SK-N-SH treated with all-trans-retinoic acid at 6 μM for 48 hours (cell line): Measurements from ENCODE around the gene DPP6.

Source experiments
- ARNTL ChIP-seq: fragments of 450-650 bp; formaldehyde crosslinking; IDR thresholded peaks from 2 replicates; pipeline ENCODE4 v1.5.0; 2020; ENCODE audit warnings: low read depth, mild to moderate bottlenecking, moderate library complexity, borderline replicate concordance
- CSDC2 ChIP-seq: fragments of 250-450 bp; sonication (Bioruptor Pico); IDR thresholded peaks from 2 replicates; pipeline ENCODE4 v1.5.0; 2020; ENCODE audit warnings: mild to moderate bottlenecking, moderate library complexity
- ESRRG ChIP-seq: fragments of 250-450 bp; sonication (Bioruptor Pico); IDR thresholded peaks from 2 replicates; pipeline ENCODE4 v1.6.1; 2021; ENCODE audit warnings: mild to moderate bottlenecking
- GLIS3 ChIP-seq: fragments of 250-450 bp; sonication (Bioruptor Pico); IDR thresholded peaks from 2 replicates; pipeline ENCODE4 v1.5.0; 2020; ENCODE audit warnings: mild to moderate bottlenecking, moderate library complexity
- ISL1 ChIP-seq: fragments of 250-450 bp; sonication (Bioruptor Pico); IDR thresholded peaks from 2 replicates; pipeline ENCODE4 v2.1.2; 2022; ENCODE audit warnings: mild to moderate bottlenecking, moderate library complexity
- PPARA ChIP-seq: fragments of 250-450 bp; sonication (Bioruptor Pico); IDR thresholded peaks from 2 replicates; pipeline ENCODE4 v1.5.0; 2020; ENCODE audit warnings: mild to moderate bottlenecking, borderline replicate concordance
- RARB ChIP-seq: fragments of 250-450 bp; sonication (Bioruptor Pico); IDR thresholded peaks from 2 replicates; pipeline ENCODE4 v1.8.0; 2021; ENCODE audit warnings: mild to moderate bottlenecking, moderate library complexity
- SNAI2 ChIP-seq: fragments of 250-450 bp; sonication (Bioruptor Pico); IDR thresholded peaks from 2 replicates; pipeline ENCODE4 v1.5.0; 2020; ENCODE audit warnings: mild to moderate bottlenecking, moderate library complexity
- TCF4 ChIP-seq: fragments of 250-450 bp; sonication (Bioruptor Pico); IDR thresholded peaks from 2 replicates; pipeline ENCODE4 v1.8.0; 2021; ENCODE audit warnings: mild to moderate bottlenecking, moderate library complexity, borderline replicate concordance
- ZFP30 ChIP-seq: fragments of 450-650 bp; formaldehyde crosslinking; IDR thresholded peaks from 2 replicates; pipeline ENCODE4 v1.5.0; 2022; ENCODE audit warnings: mild to moderate bottlenecking, moderate library complexity
- ZNF565 ChIP-seq: fragments of 450-650 bp; formaldehyde crosslinking; conservative IDR thresholded peaks from 2 replicates; pipeline ENCODE4 v1.5.0; 2020; ENCODE audit warnings: low read depth, mild to moderate bottlenecking, moderate library complexity
- ZNF8 ChIP-seq: fragments of 450-650 bp; formaldehyde crosslinking; IDR thresholded peaks from 2 replicates; pipeline ENCODE4 v1.5.0; 2020; ENCODE audit warnings: mild to moderate bottlenecking, moderate library complexity
- TF ChIP-seq, protein P1 (sequence below): fragments of 250-450 bp; sonication (Bioruptor Pico); IDR thresholded peaks from 2 replicates; pipeline ENCODE4 v1.8.0; 2020; ENCODE audit warnings: mild to moderate bottlenecking, moderate library complexity, borderline replicate concordance
- TF ChIP-seq, protein P2 (sequence below): fragments of 250-450 bp; sonication (Bioruptor Pico); IDR thresholded peaks from 2 replicates; pipeline ENCODE4 v1.5.1; 2020; ENCODE audit warnings: low read depth, mild to moderate bottlenecking, moderate library complexity

DNA sequence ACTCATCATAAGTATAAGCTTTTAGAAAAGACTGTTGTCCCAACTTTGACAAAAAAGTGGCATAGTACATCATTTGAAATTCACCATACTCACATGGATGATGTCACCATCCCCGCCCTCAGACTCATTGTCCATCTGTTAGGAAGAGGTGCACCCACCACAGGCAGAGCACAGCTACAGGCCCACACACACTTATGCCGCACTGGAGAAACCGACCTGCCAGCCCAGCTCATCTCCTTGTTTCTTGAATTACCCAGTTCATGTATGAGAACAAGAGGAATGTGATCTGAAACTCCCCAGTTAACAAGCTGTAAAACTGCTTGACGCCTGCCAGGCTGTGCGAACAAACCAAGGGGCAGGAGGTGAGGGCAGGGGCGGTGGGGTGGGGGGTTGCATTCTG lies 312.0 kb downstream of the DPP6 start:
- no peak for TF ChIP-seq ZNF8 (CRISPR knock-in tag)
- no peak for TF ChIP-seq ZFP30 (CRISPR knock-in tag)
- TF ChIP-seq, protein P1, sequence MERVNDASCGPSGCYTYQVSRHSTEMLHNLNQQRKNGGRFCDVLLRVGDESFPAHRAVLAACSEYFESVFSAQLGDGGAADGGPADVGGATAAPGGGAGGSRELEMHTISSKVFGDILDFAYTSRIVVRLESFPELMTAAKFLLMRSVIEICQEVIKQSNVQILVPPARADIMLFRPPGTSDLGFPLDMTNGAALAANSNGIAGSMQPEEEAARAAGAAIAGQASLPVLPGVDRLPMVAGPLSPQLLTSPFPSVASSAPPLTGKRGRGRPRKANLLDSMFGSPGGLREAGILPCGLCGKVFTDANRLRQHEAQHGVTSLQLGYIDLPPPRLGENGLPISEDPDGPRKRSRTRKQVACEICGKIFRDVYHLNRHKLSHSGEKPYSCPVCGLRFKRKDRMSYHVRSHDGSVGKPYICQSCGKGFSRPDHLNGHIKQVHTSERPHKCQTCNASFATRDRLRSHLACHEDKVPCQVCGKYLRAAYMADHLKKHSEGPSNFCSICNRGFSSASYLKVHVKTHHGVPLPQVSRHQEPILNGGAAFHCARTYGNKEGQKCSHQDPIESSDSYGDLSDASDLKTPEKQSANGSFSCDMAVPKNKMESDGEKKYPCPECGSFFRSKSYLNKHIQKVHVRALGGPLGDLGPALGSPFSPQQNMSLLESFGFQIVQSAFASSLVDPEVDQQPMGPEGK: no peak
- no peak for TF ChIP-seq CSDC2 (CRISPR knock-in tag)
- no peak for TF ChIP-seq PPARA (CRISPR knock-in tag)
- no peak for TF ChIP-seq TCF4 (CRISPR knock-in tag)
- TF ChIP-seq SNAI2 (CRISPR knock-in tag): no peak
- TF ChIP-seq ZNF565 (CRISPR knock-in tag): no peak
- TF ChIP-seq, protein P2, sequence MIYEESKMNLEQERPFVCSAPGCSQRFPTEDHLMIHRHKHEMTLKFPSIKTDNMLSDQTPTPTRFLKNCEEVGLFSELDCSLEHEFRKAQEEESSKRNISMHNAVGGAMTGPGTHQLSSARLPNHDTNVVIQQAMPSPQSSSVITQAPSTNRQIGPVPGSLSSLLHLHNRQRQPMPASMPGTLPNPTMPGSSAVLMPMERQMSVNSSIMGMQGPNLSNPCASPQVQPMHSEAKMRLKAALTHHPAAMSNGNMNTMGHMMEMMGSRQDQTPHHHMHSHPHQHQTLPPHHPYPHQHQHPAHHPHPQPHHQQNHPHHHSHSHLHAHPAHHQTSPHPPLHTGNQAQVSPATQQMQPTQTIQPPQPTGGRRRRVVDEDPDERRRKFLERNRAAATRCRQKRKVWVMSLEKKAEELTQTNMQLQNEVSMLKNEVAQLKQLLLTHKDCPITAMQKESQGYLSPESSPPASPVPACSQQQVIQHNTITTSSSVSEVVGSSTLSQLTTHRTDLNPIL (CRISPR knock-in tag): no peak
- TF ChIP-seq GLIS3 (CRISPR knock-in tag): no peak
- TF ChIP-seq ARNTL (CRISPR knock-in tag): no peak
- TF ChIP-seq RARB (CRISPR knock-in tag): no peak
- TF ChIP-seq ISL1 (CRISPR knock-in tag): no peak
- no peak for TF ChIP-seq ESRRG (CRISPR knock-in tag)
